Measurements from ENCODE around the gene BEGAIN. TPM values are rescaled to one million over a fixed set of nuclear protein-coding genes. Genes with fewer than 3 reads are reported as not detected.

The BEGAIN gene
- total RNA-seq, 4 donors from 2014 or later: 0.22 to 1.3 (median 0.50) TPM; not detected in 1

- WGBS, 2 donors: 65 to 75% methylated on average over 9 of the region's 10 CpGs
- H3K27ac ChIP-seq: no peak overlapping the region
- H3K4me1 ChIP-seq: peaks cover 0 to 7% of the 10 kb centered on the region in 2 donors
- H3K27me3 ChIP-seq: no peaks in the 10 kb centered on the region
- intact Hi-C loops (cut with DNase I): no loop called here
- H3K4me3 ChIP-seq (replicated peaks in 1 of 3): no peak overlapping the region
- TF ChIP-seq POLR2A (IDR thresholded peaks at IDR 0.05): no peak
- TF ChIP-seq, protein P1, sequence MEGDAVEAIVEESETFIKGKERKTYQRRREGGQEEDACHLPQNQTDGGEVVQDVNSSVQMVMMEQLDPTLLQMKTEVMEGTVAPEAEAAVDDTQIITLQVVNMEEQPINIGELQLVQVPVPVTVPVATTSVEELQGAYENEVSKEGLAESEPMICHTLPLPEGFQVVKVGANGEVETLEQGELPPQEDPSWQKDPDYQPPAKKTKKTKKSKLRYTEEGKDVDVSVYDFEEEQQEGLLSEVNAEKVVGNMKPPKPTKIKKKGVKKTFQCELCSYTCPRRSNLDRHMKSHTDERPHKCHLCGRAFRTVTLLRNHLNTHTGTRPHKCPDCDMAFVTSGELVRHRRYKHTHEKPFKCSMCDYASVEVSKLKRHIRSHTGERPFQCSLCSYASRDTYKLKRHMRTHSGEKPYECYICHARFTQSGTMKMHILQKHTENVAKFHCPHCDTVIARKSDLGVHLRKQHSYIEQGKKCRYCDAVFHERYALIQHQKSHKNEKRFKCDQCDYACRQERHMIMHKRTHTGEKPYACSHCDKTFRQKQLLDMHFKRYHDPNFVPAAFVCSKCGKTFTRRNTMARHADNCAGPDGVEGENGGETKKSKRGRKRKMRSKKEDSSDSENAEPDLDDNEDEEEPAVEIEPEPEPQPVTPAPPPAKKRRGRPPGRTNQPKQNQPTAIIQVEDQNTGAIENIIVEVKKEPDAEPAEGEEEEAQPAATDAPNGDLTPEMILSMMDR (IDR thresholded peaks at IDR 0.05): no peak
- no peaks in the 10 kb centered on the region for H3K36me3 ChIP-seq
- no peak for DNase-seq
- H3K9me3 ChIP-seq: no peaks in the 10 kb centered on the region
These were observed 1.5 kb upstream of the BEGAIN start for GRCh38 chr14:100588671-100589070.

- Histone ChIP-seq H3K4me1 (peaks cover 0 to 7% of the 10 kb centered on the region in 2 donors), H3K27me3 (no peaks in the 10 kb centered on the region), H3K36me3 (no peaks in the 10 kb centered on the region), H3K9me3 (no peaks in the 10 kb centered on the region), H3K27ac (no peak overlapping the region), H3K4me3 (replicated peaks in 1 of 3) (no peak overlapping the region)
- intact Hi-C loops (cut with DNase I): no loop called here
- no peak for DNase-seq
- TF ChIP-seq, protein P1 (IDR thresholded peaks at IDR 0.05): no peak
- no peak for TF ChIP-seq POLR2A (IDR thresholded peaks at IDR 0.05)
- WGBS, 2 donors: 33 to 54% methylated on average over 6 to 12 of the region's 15 CpGs
These were observed 670 bp upstream of the BEGAIN start for GRCh38 chr14:100587763-100588411.

DNA sequence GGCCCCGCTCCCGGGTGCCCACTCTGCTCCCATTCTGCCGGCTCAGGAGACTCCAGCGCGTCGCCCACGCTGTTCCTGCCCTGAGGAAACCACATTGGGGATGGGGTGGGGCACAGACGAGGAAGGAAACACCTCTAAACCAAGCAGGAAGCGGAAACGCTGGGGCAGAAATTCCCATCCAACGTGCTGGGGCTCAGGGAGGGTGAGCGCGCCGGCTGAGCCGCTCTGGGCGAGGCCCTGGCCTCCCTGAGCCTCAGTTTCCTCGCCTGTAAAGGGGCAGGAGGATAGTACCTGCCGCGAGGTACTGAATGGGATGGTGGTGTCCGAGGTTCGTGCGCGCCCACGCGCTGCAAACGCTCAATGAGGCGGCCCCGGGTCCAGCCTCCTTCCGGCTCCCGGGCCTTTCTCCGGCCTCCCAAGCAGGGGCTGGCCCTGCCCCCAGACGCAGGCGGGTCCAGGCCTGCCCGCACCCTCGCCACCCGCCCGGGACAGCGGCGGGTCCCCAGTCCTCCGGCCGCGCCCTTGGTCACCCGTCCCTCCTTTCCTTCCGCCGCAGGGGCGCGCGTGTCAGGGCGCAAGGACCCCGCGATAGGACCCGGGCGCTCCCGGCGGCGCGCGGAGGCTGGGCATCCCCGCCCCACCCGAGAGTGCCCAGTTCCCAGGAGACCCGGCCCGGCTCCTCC is 673 bp downstream of the BEGAIN start:
- DNase-seq: no peak
- intact Hi-C loops (cut with DNase I): no loop called here
- Histone ChIP-seq H3K27me3 (no peaks in the 10 kb centered on the region), H3K36me3 (no peaks in the 10 kb centered on the region), H3K4me3 (replicated peaks in 1 of 3) (peak overlapping the region in 1 of 3 donors; percentile 14), H3K4me1 (peaks cover 0 to 7% of the 10 kb centered on the region in 2 donors), H3K9me3 (no peaks in the 10 kb centered on the region), H3K27ac (no peak overlapping the region)
- 7 to 19% methylated on average over 12 to 14 of the region's 62 CpGs for WGBS, 2 donors
- TF ChIP-seq POLR2A (IDR thresholded peaks at IDR 0.05): no peak
- TF ChIP-seq, protein P1 (IDR thresholded peaks at IDR 0.05): no peak

- Histone ChIP-seq H3K4me3 (replicated peaks in 1 of 3) (no peak overlapping the region), H3K27ac (no peak overlapping the region), H3K9me3 (no peaks in the 10 kb centered on the region), H3K36me3 (no peaks in the 10 kb centered on the region), H3K4me1 (peaks cover 0 to 7% of the 10 kb centered on the region in 2 donors), H3K27me3 (no peaks in the 10 kb centered on the region)
- DNase-seq: no peak
- no peak for TF ChIP-seq POLR2A (IDR thresholded peaks at IDR 0.05)
- TF ChIP-seq, protein P1 (IDR thresholded peaks at IDR 0.05): no peak
- intact Hi-C loops (cut with DNase I): no loop called here
- 26 to 33% methylated on average over 1 to 7 of the region's 8 CpGs for WGBS, 2 donors
These were observed 1.1 kb downstream of the BEGAIN start for GRCh38 chr14:100586153-100586402.

DNA sequence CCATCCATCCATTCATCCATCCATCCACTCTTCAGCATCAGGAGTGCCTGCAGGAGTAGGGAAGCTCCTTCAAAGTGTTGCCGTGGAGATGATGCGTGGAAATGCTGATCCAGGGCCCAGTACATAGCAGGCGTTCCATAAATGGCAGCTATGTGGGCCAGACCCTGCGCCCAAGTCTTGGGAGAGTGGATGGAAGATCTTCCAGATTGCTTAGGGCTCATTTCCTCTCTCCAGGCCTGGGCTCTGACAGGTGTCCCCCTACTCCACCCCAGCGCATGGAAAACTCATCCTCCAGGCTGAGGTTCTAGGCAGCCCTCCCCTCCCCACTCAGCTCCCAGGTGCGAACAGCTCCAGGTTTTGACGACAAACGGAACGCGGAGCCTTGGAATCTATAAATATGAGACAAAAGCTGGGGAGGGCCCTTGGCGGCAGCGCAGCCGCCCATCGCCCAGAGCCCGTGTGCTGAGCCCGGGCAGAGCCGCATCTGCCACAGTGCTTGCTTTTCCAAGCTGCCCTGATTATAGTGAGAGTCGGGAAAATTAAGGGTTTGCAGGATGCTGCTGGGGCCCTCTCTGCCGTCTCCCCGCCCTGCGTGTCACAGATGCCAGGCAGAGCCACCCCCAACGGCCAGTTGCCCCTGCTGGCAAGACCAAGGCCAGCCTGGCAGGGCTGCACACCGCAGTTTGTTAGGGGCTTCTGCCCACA is 1.6 kb downstream of the BEGAIN start:
- Histone ChIP-seq H3K9me3 (no peaks in the 10 kb centered on the region), H3K36me3 (no peaks in the 10 kb centered on the region), H3K27me3 (no peaks in the 10 kb centered on the region), H3K27ac (no peak overlapping the region), H3K4me3 (replicated peaks in 1 of 3) (no peak overlapping the region), H3K4me1 (peaks cover 0 to 7% of the 10 kb centered on the region in 2 donors)
- intact Hi-C loops (cut with DNase I): no loop called here
- no peak for TF ChIP-seq POLR2A (IDR thresholded peaks at IDR 0.05)
- TF ChIP-seq, protein P1 (IDR thresholded peaks at IDR 0.05): no peak
- WGBS, 2 donors: 91 to 94% methylated on average over 22 to 23 of the region's 23 CpGs
- DNase-seq: no peak

All from thyroid gland (tissue), 4 donors.